H1 (cell line): ENCODE data around the gene PROKR1.

Source experiments
- BRCA1 ChIP-seq: IDR thresholded peaks from 2 replicates; pipeline ENCODE4 v1.6.1; 2012; ENCODE audit warnings: low read depth, low read length, improper control_type of control experiment
- EZH2 ChIP-seq: fragments of 200-600 bp; sonication (generic); IDR thresholded peaks from 2 replicates; pipeline ENCODE4 v1.7.1; 2012; ENCODE audit warnings: low read depth, mild to moderate bottlenecking, moderate library complexity, low read length, inconsistent platforms; ENCODE audit not compliant: severe bottlenecking
- GTF2F1 ChIP-seq: IDR thresholded peaks from 2 replicates; pipeline ENCODE4 v1.6.1; 2012; ENCODE audit warnings: low read depth, low read length, improper control_type of control experiment, borderline replicate concordance
- MAFK ChIP-seq: IDR thresholded peaks from 2 replicates; pipeline ENCODE4 v1.6.1; 2012; ENCODE audit warnings: low read depth, mild to moderate bottlenecking, improper control_type of control experiment, low read length
- POLR2A ChIP-seq, 2 experiments: IDR thresholded peaks; 1 replicate in 1 of 2; 2 replicates in 1 of 2; pipeline ENCODE4 v1.6.1; 2011; ENCODE audit warnings: low read depth in 2 of 2, low read length in 2 of 2, mild to moderate bottlenecking in 2 of 2; ENCODE audit errors: control extremely low read depth in 1 of 2
- POLR2AphosphoS5 ChIP-seq: IDR thresholded peaks from 2 replicates; pipeline ENCODE4 v1.6.1; 2011; ENCODE audit warnings: low read depth, low read length
- RAD21 ChIP-seq, 2 experiments: IDR thresholded peaks in 1 of 2; conservative IDR thresholded peaks in 1 of 2; 2 replicates each; pipeline ENCODE4 v1.6.1; 2011; ENCODE audit warnings: low read depth in 2 of 2, low read length in 2 of 2, improper control_type of control experiment in 1 of 2, inconsistent platforms in 1 of 2, mild to moderate bottlenecking in 1 of 2, moderate library complexity in 1 of 2
- SP2 ChIP-seq: IDR thresholded peaks from 2 replicates; pipeline ENCODE4 v1.6.1; 2012; ENCODE audit warnings: mild to moderate bottlenecking, low read length, inconsistent platforms
- TF ChIP-seq, protein P1 (sequence below), 3 experiments: IDR thresholded peaks; 1 replicate in 2 of 3; 2 replicates in 1 of 3; pipeline versions ENCODE4 v1.5.1 to v1.6.1; 2011; ENCODE audit warnings: low read length in 3 of 3, mild to moderate bottlenecking in 3 of 3, inconsistent platforms in 2 of 3, low read depth in 1 of 3, moderate library complexity in 1 of 3; ENCODE audit not compliant: insufficient read depth in 1 of 3; ENCODE audit errors: control extremely low read depth in 1 of 3
- TF ChIP-seq, protein P2 (sequence below): IDR thresholded peaks from 2 replicates; pipeline ENCODE4 v1.6.1; 2012; ENCODE audit warnings: inconsistent platforms

DNA sequence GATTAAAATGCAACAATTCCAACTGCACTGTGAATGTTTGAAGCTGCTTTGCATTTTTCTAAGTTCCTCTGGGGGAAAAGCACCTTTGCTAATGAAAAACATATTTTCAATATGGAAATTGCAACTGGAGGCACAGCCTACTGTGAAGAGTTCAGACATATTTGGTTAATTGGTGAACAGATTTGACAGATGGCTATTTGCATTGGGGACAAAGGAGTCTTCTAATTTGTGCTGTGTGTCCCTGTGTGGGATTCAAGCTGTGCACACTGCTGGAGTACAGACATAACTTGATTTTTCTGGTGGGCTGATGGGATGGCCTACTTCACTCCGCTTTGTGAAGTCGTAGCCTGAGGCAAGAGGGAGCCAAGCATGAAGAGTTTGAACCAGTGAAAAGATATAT lies 50.6 kb downstream of the PROKR1 start:
- TF ChIP-seq RAD21 (IDR thresholded peaks at IDR 0.05 in 1 of 2, conservative IDR thresholded peaks at IDR 0.05 in 1 of 2; ENCODE audit: low read depth in 2 of 2, low read length in 2 of 2), result no peak
- no peak for TF ChIP-seq POLR2A (IDR thresholded peaks at IDR 0.05; ENCODE audit: control extremely low read depth in 1 of 2, low read depth in 2 of 2, low read length in 2 of 2)
- no peak for TF ChIP-seq POLR2AphosphoS5
- TF ChIP-seq MAFK, result no peak
- no peak for TF ChIP-seq SP2
- TF ChIP-seq, protein P1, sequence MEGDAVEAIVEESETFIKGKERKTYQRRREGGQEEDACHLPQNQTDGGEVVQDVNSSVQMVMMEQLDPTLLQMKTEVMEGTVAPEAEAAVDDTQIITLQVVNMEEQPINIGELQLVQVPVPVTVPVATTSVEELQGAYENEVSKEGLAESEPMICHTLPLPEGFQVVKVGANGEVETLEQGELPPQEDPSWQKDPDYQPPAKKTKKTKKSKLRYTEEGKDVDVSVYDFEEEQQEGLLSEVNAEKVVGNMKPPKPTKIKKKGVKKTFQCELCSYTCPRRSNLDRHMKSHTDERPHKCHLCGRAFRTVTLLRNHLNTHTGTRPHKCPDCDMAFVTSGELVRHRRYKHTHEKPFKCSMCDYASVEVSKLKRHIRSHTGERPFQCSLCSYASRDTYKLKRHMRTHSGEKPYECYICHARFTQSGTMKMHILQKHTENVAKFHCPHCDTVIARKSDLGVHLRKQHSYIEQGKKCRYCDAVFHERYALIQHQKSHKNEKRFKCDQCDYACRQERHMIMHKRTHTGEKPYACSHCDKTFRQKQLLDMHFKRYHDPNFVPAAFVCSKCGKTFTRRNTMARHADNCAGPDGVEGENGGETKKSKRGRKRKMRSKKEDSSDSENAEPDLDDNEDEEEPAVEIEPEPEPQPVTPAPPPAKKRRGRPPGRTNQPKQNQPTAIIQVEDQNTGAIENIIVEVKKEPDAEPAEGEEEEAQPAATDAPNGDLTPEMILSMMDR (IDR thresholded peaks at IDR 0.05; ENCODE audit: control extremely low read depth in 1 of 3, insufficient read depth in 1 of 3, low read depth in 1 of 3, low read length in 3 of 3), result no peak
- no peak for TF ChIP-seq GTF2F1
- no peak for TF ChIP-seq EZH2
- TF ChIP-seq BRCA1, result no peak
- TF ChIP-seq, protein P2, sequence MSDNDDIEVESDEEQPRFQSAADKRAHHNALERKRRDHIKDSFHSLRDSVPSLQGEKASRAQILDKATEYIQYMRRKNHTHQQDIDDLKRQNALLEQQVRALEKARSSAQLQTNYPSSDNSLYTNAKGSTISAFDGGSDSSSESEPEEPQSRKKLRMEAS, result no peak
